ENCODE data around the gene WNT9B.

- no peak for TF ChIP-seq TAF1 (IDR thresholded peaks at IDR 0.05; ENCODE audit: borderline replicate concordance, insufficient read depth, low read length)
- TF ChIP-seq SIN3A (IDR thresholded peaks at IDR 0.05; ENCODE audit: borderline replicate concordance, insufficient read depth, low read length): no peak
- TF ChIP-seq REST (IDR thresholded peaks at IDR 0.05; ENCODE audit: insufficient read depth in 1 of 2, low read depth in 2 of 2, low read length in 2 of 2): no peak
- TF ChIP-seq POLR2AphosphoS5 (IDR thresholded peaks at IDR 0.05; ENCODE audit: low read depth, low read length): no peak
- no peak for TF ChIP-seq FOXP2 (optimal IDR thresholded peaks at IDR 0.05; ENCODE audit: borderline replicate concordance, extremely low read depth, extremely low read length, insufficient read depth)
Observed at GRCh38 chr17:46901291-46901690, 49.9 kb downstream of the WNT9B start.
